HG02943 (cell line): ENCODE data around the gene NFATC2.

Experiments
- ATAC-seq: cut with Tn5 transposase; IDR thresholded peaks from one replicate; pipeline ENCODE4 v1.9.1; 2021; ENCODE audit warnings: mild to moderate bottlenecking, low read depth, moderate library complexity; ENCODE audit not compliant: unreplicated experiment

Gene NFATC2

GRCh38 chr20:51368461-51369211 is 173.9 kb downstream of the NFATC2 start:
- ATAC-seq: no peak

GRCh38 chr20:51366155-51366886 is 176.2 kb downstream of the NFATC2 start:
- no peak for ATAC-seq

- ATAC-seq: no peak
Measured at GRCh38 chr20:51365670-51366069, 176.8 kb downstream of the NFATC2 start.

- ATAC-seq: no peak
Measured at GRCh38 chr20:51363813-51364212, 178.7 kb downstream of the NFATC2 start.

GRCh38 chr20:51363378-51363777 is 179.1 kb downstream of the NFATC2 start:
- ATAC-seq: no peak

GRCh38 chr20:51362254-51362653 is 180.3 kb downstream of the NFATC2 start:
- ATAC-seq: no peak

- no peak for ATAC-seq
Measured at GRCh38 chr20:51361258-51361657, 181.3 kb downstream of the NFATC2 start.

GRCh38 chr20:51360451-51361201 is 181.9 kb downstream of the NFATC2 start:
- ATAC-seq: no peak

GRCh38 chr20:51359947-51360346 is 182.6 kb downstream of the NFATC2 start:
- no peak for ATAC-seq

GRCh38 chr20:51359401-51359800 is 183.1 kb downstream of the NFATC2 start:
- ATAC-seq: no peak

GRCh38 chr20:51358032-51358724 is 184.3 kb downstream of the NFATC2 start:
- ATAC-seq: no peak

- ATAC-seq: no peak
Measured at GRCh38 chr20:51357543-51357942, 185.0 kb downstream of the NFATC2 start.

- ATAC-seq: no peak
Measured at GRCh38 chr20:51356871-51357270, 185.6 kb downstream of the NFATC2 start.

GRCh38 chr20:51354769-51355319 is 187.7 kb downstream of the NFATC2 start:
- no peak for ATAC-seq

GRCh38 chr20:51354191-51354768 is 188.2 kb downstream of the NFATC2 start:
- no peak for ATAC-seq

- no peak for ATAC-seq
Measured at GRCh38 chr20:51353491-51353890, 189.0 kb downstream of the NFATC2 start.

GRCh38 chr20:51352791-51353190 is 189.7 kb downstream of the NFATC2 start:
- no peak for ATAC-seq

- no peak for ATAC-seq
Measured at GRCh38 chr20:51350941-51351631, 191.4 kb downstream of the NFATC2 start.

GRCh38 chr20:51348876-51349275 is 193.6 kb downstream of the NFATC2 start:
- ATAC-seq: no peak
